ENCODE data around the gene WDR45B. TPM values are rescaled to one million over a fixed set of nuclear protein-coding genes. Genes with fewer than 3 reads are reported as not detected.
A peak's percentile ranks its signal among the peaks of the same experiment; 100 is the strongest.

Gene WDR45B
- total RNA-seq, 2 donors from 2014 or later, result 97.8 to 146 TPM

GRCh38 chr17:82623707-82624106 is 24.5 kb downstream of the WDR45B start:
- no peaks in the 10 kb centered on the region for H3K27me3 ChIP-seq (replicated peaks; ENCODE audit: insufficient read depth)
- no peak overlapping the region for H3K4me3 ChIP-seq
- intact Hi-C loops (cut with DNase I), result no loop called here
- 50% methylated on average over 15 of the region's 15 CpGs for WGBS
- peak overlapping the region in 1 of 2 donors; percentile 49 for H3K27ac ChIP-seq
- no peaks in the 10 kb centered on the region for H3K4me1 ChIP-seq (replicated peaks)
- H3K9me3 ChIP-seq, result no peaks in the 10 kb centered on the region
- no peak for DNase-seq (ENCODE audit: low spot score)
- H3K36me3 ChIP-seq, result peaks cover 0 to 12% of the 10 kb centered on the region in 2 donors
- TF ChIP-seq POLR2AphosphoS5 (IDR thresholded peaks at IDR 0.05), result peak; percentile 22
- no peak for TF ChIP-seq CTCF (IDR thresholded peaks at IDR 0.05)

- Histone ChIP-seq H3K27ac (no peak overlapping the region), H3K4me3 (no peak overlapping the region), H3K27me3 (replicated peaks; ENCODE audit: insufficient read depth) (no peaks in the 10 kb centered on the region), H3K9me3 (no peaks in the 10 kb centered on the region), H3K36me3 (peaks cover 6 to 19% of the 10 kb centered on the region in 2 donors), H3K4me1 (replicated peaks) (no peaks in the 10 kb centered on the region)
- no peak for DNase-seq (ENCODE audit: low spot score)
- 72% methylated on average over 10 of the region's 10 CpGs for WGBS
- TF ChIP-seq POLR2AphosphoS5 (IDR thresholded peaks at IDR 0.05) (no peak), CTCF (IDR thresholded peaks at IDR 0.05) (no peak), POLR2A (IDR thresholded peaks at IDR 0.05) (no peak)
- intact Hi-C loops (cut with DNase I), result no loop called here
These were observed 28.6 kb downstream of the WDR45B start for GRCh38 chr17:82619641-82620040.

- H3K9me3 ChIP-seq, result no peaks in the 10 kb centered on the region
- WGBS, result 85% methylated on average over 7 of the region's 7 CpGs
- peaks cover 6 to 15% of the 10 kb centered on the region in 2 donors for H3K36me3 ChIP-seq
- no peaks in the 10 kb centered on the region for H3K27me3 ChIP-seq (replicated peaks; ENCODE audit: insufficient read depth)
- TF ChIP-seq CTCF (IDR thresholded peaks at IDR 0.05), result no peak
- TF ChIP-seq POLR2A (IDR thresholded peaks at IDR 0.05), result no peak
- TF ChIP-seq POLR2AphosphoS5 (IDR thresholded peaks at IDR 0.05), result no peak
- no peaks in the 10 kb centered on the region for H3K4me1 ChIP-seq (replicated peaks)
- intact Hi-C loops (cut with DNase I), result no loop called here
- no peak for DNase-seq (ENCODE audit: low spot score)
- no peak overlapping the region for H3K4me3 ChIP-seq
- H3K27ac ChIP-seq, result no peak overlapping the region
These were observed 29.0 kb downstream of the WDR45B start for GRCh38 chr17:82619211-82619610.

- TF ChIP-seq POLR2AphosphoS5 (IDR thresholded peaks at IDR 0.05) (no peak), CTCF (IDR thresholded peaks at IDR 0.05) (no peak), POLR2A (IDR thresholded peaks at IDR 0.05) (no peak)
- no peak overlapping the region for H3K4me3 ChIP-seq
- intact Hi-C loops (cut with DNase I), result no loop called here
- H3K27ac ChIP-seq, result no peak overlapping the region
- DNase-seq (ENCODE audit: low spot score), result no peak
- no peaks in the 10 kb centered on the region for H3K27me3 ChIP-seq (replicated peaks; ENCODE audit: insufficient read depth)
- WGBS, result 77% methylated on average over 22 of the region's 22 CpGs
- peaks cover 6 to 15% of the 10 kb centered on the region in 2 donors for H3K36me3 ChIP-seq
- no peaks in the 10 kb centered on the region for H3K4me1 ChIP-seq (replicated peaks)
- H3K9me3 ChIP-seq, result no peaks in the 10 kb centered on the region
These were observed 32.1 kb downstream of the WDR45B start for GRCh38 chr17:82616021-82616711.

All from prostate gland (tissue), 2 donors.